ENCODE measurements around the gene CHD5. TPM values are rescaled to one million over a fixed set of nuclear protein-coding genes. Genes with fewer than 3 reads are reported as not detected.

CHD5 gene
- total and polyA plus RNA-seq, 12 donors: 0.01 to 0.78 (median 0.17) TPM

- 86 to 90% methylated on average over 10 of the region's 10 CpGs for WGBS, 2 donors
- ATAC-seq: no peak
- no peaks in the 10 kb centered on the region for H3K9me3 ChIP-seq
- intact Hi-C loops (cut with DNase I): no loop called here
- peaks cover 0 to 82% (median 0%) of the 10 kb centered on the region in 9 donors for H3K36me3 ChIP-seq
- H3K4me3 ChIP-seq: no peak overlapping the region
- H3K4me1 ChIP-seq: peaks cover 0 to 5% (median 0%) of the 10 kb centered on the region in 9 donors
- peak in 1 of 2 donors; percentile 2 for DNase-seq
- no peak overlapping the region for H3K27ac ChIP-seq
- H3K27me3 ChIP-seq: no peaks in the 10 kb centered on the region
- no peak for TF ChIP-seq CTCF (IDR thresholded peaks at IDR 0.05)
Measured at GRCh38 chr1:6091823-6092109, 88.4 kb downstream of the CHD5 start.

DNA sequence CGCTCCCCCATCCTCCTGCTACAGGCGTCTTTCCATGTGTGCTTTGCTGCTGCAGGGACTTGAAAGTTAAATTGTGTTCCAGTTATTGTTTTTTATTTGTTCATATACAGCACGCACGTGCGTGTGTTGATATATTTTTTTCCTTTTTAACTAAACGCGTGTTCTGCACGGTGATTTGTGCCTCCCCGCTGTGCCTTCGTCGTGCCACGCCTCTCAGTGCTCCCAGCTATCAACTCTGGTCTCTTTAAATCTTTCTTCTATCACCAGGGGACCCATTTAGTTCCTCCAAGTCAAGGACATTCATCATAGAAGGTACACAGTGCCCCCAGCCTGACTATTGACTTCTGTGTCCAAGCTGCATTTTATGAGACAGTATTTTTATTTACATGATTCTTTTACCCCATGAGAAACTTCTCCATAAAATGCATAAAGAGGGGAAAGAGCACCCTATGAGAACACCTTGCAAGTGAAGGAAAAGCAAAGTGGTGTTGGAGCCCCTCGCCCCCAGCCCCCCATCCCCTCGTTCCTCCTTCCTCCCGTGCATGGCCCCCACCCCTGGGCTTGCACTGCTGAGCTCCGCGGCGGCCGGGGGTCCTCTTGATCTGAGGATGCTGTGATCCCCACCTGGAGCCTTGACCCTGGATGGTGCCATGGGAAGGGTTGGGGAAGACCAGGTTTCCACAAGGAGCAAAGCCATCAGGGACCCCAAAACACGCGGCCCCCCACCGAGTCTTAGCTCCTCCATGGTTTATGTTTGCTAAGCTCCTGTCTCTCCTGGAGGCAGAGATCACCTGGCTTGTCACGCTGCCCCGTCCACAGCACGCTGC lies 88.9 kb downstream of the CHD5 start:
- no peak for TF ChIP-seq CTCF (IDR thresholded peaks at IDR 0.05)
- Histone ChIP-seq H3K9me3 (no peaks in the 10 kb centered on the region), H3K27me3 (no peaks in the 10 kb centered on the region), H3K27ac (no peak overlapping the region), H3K4me1 (peaks cover 0 to 5% (median 0%) of the 10 kb centered on the region in 9 donors), H3K4me3 (no peak overlapping the region), H3K36me3 (peaks cover 0 to 76% (median 0%) of the 10 kb centered on the region in 9 donors)
- 88 to 89% methylated on average over 25 of the region's 25 CpGs for WGBS, 2 donors
- ATAC-seq: no peak
- intact Hi-C loops (cut with DNase I): no loop called here
- DNase-seq: peak in 1 of 2 donors; percentile 2

- WGBS, 2 donors: 88 to 92% methylated on average over 18 of the region's 18 CpGs
- no peaks in the 10 kb centered on the region for H3K9me3 ChIP-seq
- no peak for TF ChIP-seq CTCF (IDR thresholded peaks at IDR 0.05)
- H3K4me3 ChIP-seq: no peak overlapping the region
- no peaks in the 10 kb centered on the region for H3K27me3 ChIP-seq
- peaks cover 0 to 5% (median 0%) of the 10 kb centered on the region in 9 donors for H3K4me1 ChIP-seq
- DNase-seq (peak in 1 of 2 donors; percentile 4), ATAC-seq (no peak)
- no peak overlapping the region for H3K27ac ChIP-seq
- peaks cover 0 to 75% (median 0%) of the 10 kb centered on the region in 9 donors for H3K36me3 ChIP-seq
- intact Hi-C loops (cut with DNase I): no loop called here
Measured at GRCh38 chr1:6090288-6090687, 89.8 kb downstream of the CHD5 start.

GRCh38 chr1:6088956-6089355 lies 91.2 kb downstream of the CHD5 start:
- TF ChIP-seq CTCF (IDR thresholded peaks at IDR 0.05): no peak
- intact Hi-C loops (cut with DNase I): no loop called here
- H3K27me3 ChIP-seq: no peaks in the 10 kb centered on the region
- DNase-seq (no peak), ATAC-seq (no peak)
- peaks cover 0 to 7% (median 0%) of the 10 kb centered on the region in 9 donors for H3K4me1 ChIP-seq
- no peak overlapping the region for H3K27ac ChIP-seq
- WGBS, 2 donors: 86 to 87% methylated on average over 19 of the region's 19 CpGs
- peaks cover 0 to 67% (median 0%) of the 10 kb centered on the region in 9 donors for H3K36me3 ChIP-seq
- no peaks in the 10 kb centered on the region for H3K9me3 ChIP-seq
- no peak overlapping the region for H3K4me3 ChIP-seq
